HL-60 (cell line): ENCODE data around the gene PCNX3.

Experiments
- DNase-seq, 2 experiments: peaks; one replicate each; pipeline ENCODE4 v3.0.0-alpha.2; 2010 to 2020; ENCODE audit warnings: low read depth in 1 of 2, low spot score in 1 of 2
- H3K27ac ChIP-seq: fragments of 250-450 bp; sonication (Bioruptor Pico); replicated peaks from 2 replicates; pipeline ENCODE4 v1.5.1; 2020; ENCODE audit warnings: mild to moderate bottlenecking, moderate library complexity
- H3K27me3 ChIP-seq: fragments of 250-450 bp; sonication (Bioruptor Pico); 2 replicates; pipeline ENCODE4 v1.5.1; 2021; ENCODE audit warnings: mild to moderate bottlenecking, moderate library complexity; ENCODE audit not compliant: insufficient read depth, poor library complexity, severe bottlenecking
- H3K4me3 ChIP-seq: replicated peaks from 2 replicates; pipeline ENCODE4 v1.5.1; 2011; ENCODE audit warnings: mild to moderate bottlenecking, control low read depth, low read length; ENCODE audit not compliant: insufficient read depth
- CTCF ChIP-seq: IDR thresholded peaks from one replicate; pipeline ENCODE4 v1.5.1; 2011; ENCODE audit warnings: low read length, control low read depth, inconsistent platforms; ENCODE audit not compliant: insufficient read depth
- GABPA ChIP-seq: IDR thresholded peaks from 2 replicates; pipeline ENCODE4 v1.6.1; 2012; ENCODE audit warnings: low read depth
- POLR2AphosphoS5 ChIP-seq: IDR thresholded peaks from 2 replicates; pipeline ENCODE4 v1.6.1; 2012; ENCODE audit warnings: low read depth
- REST ChIP-seq: IDR thresholded peaks from 2 replicates; pipeline ENCODE4 v1.6.1; 2012; ENCODE audit warnings: low read depth; ENCODE audit not compliant: insufficient replicate concordance
- SPI1 ChIP-seq: IDR thresholded peaks from 2 replicates; pipeline ENCODE4 v1.6.1; 2012; ENCODE audit warnings: low read depth, mild to moderate bottlenecking, borderline replicate concordance

Gene PCNX3

GRCh38 chr11:65616575-65617001 is 1.0 kb downstream of the PCNX3 start:
- DNase-seq: no peak
- H3K4me3 ChIP-seq: peak overlapping the region; percentile 97
- H3K27ac ChIP-seq: peak overlapping the region; percentile 54
- H3K27me3 ChIP-seq: no peaks in the 10 kb centered on the region
- TF ChIP-seq GABPA (no peak), POLR2AphosphoS5 (no peak), SPI1 (no peak)

- no peaks in the 10 kb centered on the region for H3K27me3 ChIP-seq
- H3K4me3 ChIP-seq: peak overlapping the region; percentile 97
- TF ChIP-seq POLR2AphosphoS5: no peak
- no peak for TF ChIP-seq REST
- no peak for TF ChIP-seq GABPA
- DNase-seq: no peak
- no peak overlapping the region for H3K27ac ChIP-seq
Measured at GRCh38 chr11:65617136-65617850, 1.7 kb downstream of the PCNX3 start.

GRCh38 chr11:65617990-65618751 is 2.6 kb downstream of the PCNX3 start:
- Histone ChIP-seq H3K27ac (no peak overlapping the region), H3K4me3 (no peak overlapping the region), H3K27me3 (no peaks in the 10 kb centered on the region)
- no peak for TF ChIP-seq CTCF
- TF ChIP-seq POLR2AphosphoS5: no peak
- TF ChIP-seq GABPA: no peak
- TF ChIP-seq SPI1: no peak
- TF ChIP-seq REST: no peak
- DNase-seq: no peak

GRCh38 chr11:65618763-65619162 is 3.2 kb downstream of the PCNX3 start:
- H3K27ac ChIP-seq: no peak overlapping the region
- no peak for DNase-seq
- TF ChIP-seq POLR2AphosphoS5 (no peak), SPI1 (no peak), GABPA (no peak), CTCF (no peak), REST (no peak)

More at GRCh38 chr11:65618763-65619162, 3.2 kb downstream of the PCNX3 start:
- no peaks in the 10 kb centered on the region for H3K27me3 ChIP-seq
- no peak overlapping the region for H3K4me3 ChIP-seq
